ENCODE results near the gene SLC15A3.

DNA sequence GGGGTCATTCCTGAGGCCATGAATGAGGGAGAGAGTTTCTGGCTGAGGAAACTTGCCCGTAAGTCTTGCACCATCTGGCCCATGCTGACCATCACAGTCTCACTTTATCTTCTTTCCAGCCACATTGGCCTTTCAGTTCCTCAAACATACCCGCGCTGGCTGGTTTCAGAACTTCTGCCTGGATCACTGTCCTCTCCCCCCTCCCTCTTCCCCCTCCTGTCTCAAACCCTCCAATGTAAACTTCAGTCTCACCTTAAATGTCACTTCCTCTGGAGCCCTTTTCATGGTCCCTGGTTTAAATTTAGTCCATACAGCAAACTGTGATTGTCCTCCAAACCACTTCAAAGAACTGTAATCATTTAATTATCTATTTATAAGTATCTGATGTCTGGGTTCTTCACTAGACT lies 41.7 kb downstream of the SLC15A3 start:
- TF ChIP-seq, protein P1, sequence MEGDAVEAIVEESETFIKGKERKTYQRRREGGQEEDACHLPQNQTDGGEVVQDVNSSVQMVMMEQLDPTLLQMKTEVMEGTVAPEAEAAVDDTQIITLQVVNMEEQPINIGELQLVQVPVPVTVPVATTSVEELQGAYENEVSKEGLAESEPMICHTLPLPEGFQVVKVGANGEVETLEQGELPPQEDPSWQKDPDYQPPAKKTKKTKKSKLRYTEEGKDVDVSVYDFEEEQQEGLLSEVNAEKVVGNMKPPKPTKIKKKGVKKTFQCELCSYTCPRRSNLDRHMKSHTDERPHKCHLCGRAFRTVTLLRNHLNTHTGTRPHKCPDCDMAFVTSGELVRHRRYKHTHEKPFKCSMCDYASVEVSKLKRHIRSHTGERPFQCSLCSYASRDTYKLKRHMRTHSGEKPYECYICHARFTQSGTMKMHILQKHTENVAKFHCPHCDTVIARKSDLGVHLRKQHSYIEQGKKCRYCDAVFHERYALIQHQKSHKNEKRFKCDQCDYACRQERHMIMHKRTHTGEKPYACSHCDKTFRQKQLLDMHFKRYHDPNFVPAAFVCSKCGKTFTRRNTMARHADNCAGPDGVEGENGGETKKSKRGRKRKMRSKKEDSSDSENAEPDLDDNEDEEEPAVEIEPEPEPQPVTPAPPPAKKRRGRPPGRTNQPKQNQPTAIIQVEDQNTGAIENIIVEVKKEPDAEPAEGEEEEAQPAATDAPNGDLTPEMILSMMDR (IDR thresholded peaks at IDR 0.05; ENCODE audit: insufficient read depth, low read depth, low read length) = no peak
- no peak for TF ChIP-seq EZH2 (IDR thresholded peaks at IDR 0.05; ENCODE audit: insufficient read depth, low read length)

Data from astrocyte (in vitro differentiated cells and primary cell).